Measurements from ENCODE around the gene DCAF7. TPM values are rescaled to one million over a fixed set of nuclear protein-coding genes. Genes with fewer than 3 reads are reported as not detected.

DCAF7 gene
- total RNA-seq, 1 experiment from 2014 or later, result 60.4 TPM

- CTCF ChIA-PET, result no interaction called here
- H3K9me3 ChIP-seq (ENCODE audit: control insufficient read depth, insufficient read depth, low read depth, low read length), result no peaks in the 10 kb centered on the region
- intact Hi-C loops (cut with micrococcal nuclease; ENCODE audit: unreplicated experiment) (no loop called here), in situ Hi-C loops (cut with HindIII; ENCODE audit: low pct_unique_long_range_greater_than_20kb, low sequenced_read_pairs) (no loop called here)
- no peaks in the 10 kb centered on the region for H3K4me1 ChIP-seq (ENCODE audit: control insufficient read depth, insufficient read depth, low read length)
- ATAC-seq, result no peak
- no peak overlapping the region for H3K4me3 ChIP-seq (ENCODE audit: low read depth in 2 of 2, low read length in 2 of 2)
- H3K27ac ChIP-seq (ENCODE audit: low read length), result no peak overlapping the region
- DNase-seq (ENCODE audit: low read depth, low spot score), result no peak
- peaks cover 5% of the 10 kb centered on the region; the same call in 1 of the 2 replicates for H3K36me3 ChIP-seq (ENCODE audit: control insufficient read depth, insufficient read depth, low read length)
- no peaks in the 10 kb centered on the region for H3K27me3 ChIP-seq (ENCODE audit: control insufficient read depth, insufficient read depth, low read length)
- BruUV-seq (replicated peaks), result no TSS peak
- TF ChIP-seq POLR2AphosphoS5 (IDR thresholded peaks at IDR 0.05; ENCODE audit: low read depth, low read length) (no peak), TCF7L2 (IDR thresholded peaks at IDR 0.05; ENCODE audit: low read depth, low read length) (no peak), REST (IDR thresholded peaks at IDR 0.05; ENCODE audit: insufficient read depth in 1 of 2, low read depth in 2 of 2, low read length in 1 of 2) (no peak), SIN3A (IDR thresholded peaks at IDR 0.05; ENCODE audit: borderline replicate concordance, insufficient read depth, low read depth, low read length) (no peak)
- TF ChIP-seq, protein P1, sequence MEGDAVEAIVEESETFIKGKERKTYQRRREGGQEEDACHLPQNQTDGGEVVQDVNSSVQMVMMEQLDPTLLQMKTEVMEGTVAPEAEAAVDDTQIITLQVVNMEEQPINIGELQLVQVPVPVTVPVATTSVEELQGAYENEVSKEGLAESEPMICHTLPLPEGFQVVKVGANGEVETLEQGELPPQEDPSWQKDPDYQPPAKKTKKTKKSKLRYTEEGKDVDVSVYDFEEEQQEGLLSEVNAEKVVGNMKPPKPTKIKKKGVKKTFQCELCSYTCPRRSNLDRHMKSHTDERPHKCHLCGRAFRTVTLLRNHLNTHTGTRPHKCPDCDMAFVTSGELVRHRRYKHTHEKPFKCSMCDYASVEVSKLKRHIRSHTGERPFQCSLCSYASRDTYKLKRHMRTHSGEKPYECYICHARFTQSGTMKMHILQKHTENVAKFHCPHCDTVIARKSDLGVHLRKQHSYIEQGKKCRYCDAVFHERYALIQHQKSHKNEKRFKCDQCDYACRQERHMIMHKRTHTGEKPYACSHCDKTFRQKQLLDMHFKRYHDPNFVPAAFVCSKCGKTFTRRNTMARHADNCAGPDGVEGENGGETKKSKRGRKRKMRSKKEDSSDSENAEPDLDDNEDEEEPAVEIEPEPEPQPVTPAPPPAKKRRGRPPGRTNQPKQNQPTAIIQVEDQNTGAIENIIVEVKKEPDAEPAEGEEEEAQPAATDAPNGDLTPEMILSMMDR (IDR thresholded peaks at IDR 0.05), result no peak
- POLR2A ChIA-PET, result no interaction called here
Measured at GRCh38 chr17:63588797-63589196, 38.5 kb downstream of the DCAF7 start.

DNA sequence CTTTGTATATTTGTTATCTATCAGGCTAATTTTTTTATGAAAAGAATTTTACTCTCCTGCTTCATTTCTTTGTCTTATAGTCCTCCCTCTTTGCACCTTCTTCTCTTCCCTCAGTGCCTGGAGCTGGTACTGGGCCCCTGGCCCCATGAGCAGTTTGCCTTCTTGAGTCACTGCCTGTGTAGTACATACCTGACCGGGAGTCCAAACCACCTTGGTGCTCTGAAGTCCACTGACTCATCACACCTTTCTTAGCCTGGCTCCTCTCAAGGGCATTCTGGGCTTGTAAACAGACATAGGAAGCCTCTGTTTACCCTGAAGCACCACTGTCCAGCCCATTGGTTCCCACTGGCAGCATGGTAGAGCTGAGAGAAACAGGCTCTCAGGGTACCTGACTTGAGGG lies 39.4 kb downstream of the DCAF7 start:
- intact Hi-C loops (cut with micrococcal nuclease; ENCODE audit: unreplicated experiment), result no loop called here
- ChIA-PET POLR2A (no interaction called here), CTCF (no interaction called here)

More for the DNA sequence above, 39.4 kb downstream of the DCAF7 start:
- DNase-seq (ENCODE audit: low read depth, low spot score), result no peak
- no peaks in the 10 kb centered on the region for H3K4me1 ChIP-seq (ENCODE audit: control insufficient read depth, insufficient read depth, low read length)
- in situ Hi-C loops (cut with HindIII; ENCODE audit: low pct_unique_long_range_greater_than_20kb, low sequenced_read_pairs), result no loop called here
- H3K36me3 ChIP-seq (ENCODE audit: control insufficient read depth, insufficient read depth, low read length), result peaks cover 5% of the 10 kb centered on the region; the same call in 1 of the 2 replicates
- H3K9me3 ChIP-seq (ENCODE audit: control insufficient read depth, insufficient read depth, low read depth, low read length), result no peaks in the 10 kb centered on the region
- H3K4me3 ChIP-seq (ENCODE audit: low read depth in 2 of 2, low read length in 2 of 2), result no peak overlapping the region
- ATAC-seq, result no peak
- no peaks in the 10 kb centered on the region for H3K27me3 ChIP-seq (ENCODE audit: control insufficient read depth, insufficient read depth, low read length)
- BruUV-seq (replicated peaks), result no TSS peak
- no peak overlapping the region for H3K27ac ChIP-seq (ENCODE audit: low read length)
- TF ChIP-seq POLR2AphosphoS5 (IDR thresholded peaks at IDR 0.05; ENCODE audit: low read depth, low read length), result no peak
- no peak for TF ChIP-seq REST (IDR thresholded peaks at IDR 0.05; ENCODE audit: insufficient read depth in 1 of 2, low read depth in 2 of 2, low read length in 1 of 2)
- no peak for TF ChIP-seq SIN3A (IDR thresholded peaks at IDR 0.05; ENCODE audit: borderline replicate concordance, insufficient read depth, low read depth, low read length)
- no peak for TF ChIP-seq TCF7L2 (IDR thresholded peaks at IDR 0.05; ENCODE audit: low read depth, low read length)
- TF ChIP-seq, protein P1 (IDR thresholded peaks at IDR 0.05), result no peak
